Activated naive CD4-positive, alpha-beta T cell treated with anti-CD3 and anti-CD28 coated beads, Interleukin-2, amount 50 U/mL, for 72 hours (primary cell): ENCODE measurements around the gene ADAMTS5. TPM values are rescaled to one million over a fixed set of nuclear protein-coding genes. Genes with fewer than 3 reads are reported as not detected.

Source experiments
- ATAC-seq, 2 donors: fragments of 150-1000 bp; cut with Tn5 transposase; 2 replicates each; pipeline ENCODE4 v1.10.0; 2021; ENCODE audit warnings: mild to moderate bottlenecking in 2 of 2, moderate library complexity in 2 of 2
- DNase-seq, 2 donors: peaks; one replicate each; pipeline ENCODE4 v3.0.0; 2021 to 2022; ENCODE audit warnings: low spot score in 2 of 2
- H3K27ac Mint-ChIP-seq, 2 donors: one replicate each; pipeline ENCODE4 v1.8.0; 2022; ENCODE audit warnings: mild to moderate bottlenecking in 2 of 2, mixed read lengths in 2 of 2
- H3K36me3 Mint-ChIP-seq, 2 donors: one replicate each; pipeline ENCODE4 v1.8.0; 2022; ENCODE audit warnings: mixed read lengths in 2 of 2
- H3K9me3 Mint-ChIP-seq, 2 donors: one replicate each; pipeline ENCODE4 v1.8.0; 2022; ENCODE audit warnings: mixed read lengths in 2 of 2
- total RNA-seq, 2 donors: library from RNA; stranded (reverse); gene quantifications; one replicate each; pipeline ENCODE4 v1.2.3, GENCODE V29; 2022

Gene ADAMTS5
- not detected for total RNA-seq

DNA sequence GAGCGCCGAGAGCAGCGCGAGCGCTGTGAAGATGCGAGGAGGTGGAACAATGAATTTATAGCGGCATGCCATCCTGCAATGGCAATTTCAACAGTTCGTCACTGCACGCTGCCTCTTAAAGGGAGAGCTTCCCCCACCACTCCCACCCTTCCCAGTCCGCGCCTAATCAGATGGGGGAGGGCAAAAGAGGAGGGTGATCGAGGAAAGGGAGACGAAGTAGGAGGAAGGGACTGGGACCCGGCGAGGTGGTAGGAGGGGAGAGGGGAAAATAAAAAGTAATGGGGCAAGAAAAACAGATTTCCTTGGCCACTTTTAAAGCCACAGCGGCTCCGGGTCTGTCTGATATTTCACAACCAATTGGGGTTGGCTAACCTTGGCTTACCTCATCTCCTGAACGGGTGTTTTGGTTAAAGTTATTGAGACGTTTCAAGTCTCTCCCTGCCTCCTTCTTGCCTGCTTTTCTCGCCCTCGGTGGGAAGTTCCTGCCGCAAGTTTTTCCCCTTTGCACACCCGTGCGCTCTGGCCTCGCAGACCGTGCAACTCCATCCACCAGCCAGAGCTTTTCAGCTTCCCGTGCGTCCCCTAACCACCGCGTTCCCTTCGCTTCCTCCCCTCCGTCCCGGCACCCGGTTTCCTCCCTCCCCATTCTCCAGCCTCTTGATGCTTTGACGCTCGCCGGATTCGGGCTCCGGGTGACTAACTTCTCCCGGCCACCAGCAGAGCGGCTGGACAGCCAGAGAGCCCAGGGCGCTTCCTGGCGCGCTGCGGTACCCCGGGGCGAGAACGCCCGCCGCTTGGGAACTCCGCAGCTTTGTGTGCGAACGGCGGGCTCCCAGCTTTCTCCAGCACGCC, at the start of gene ADAMTS5:
Gene ADAMTS5, minus strand, starts transcription at position 27 of the 852 bp plus-strand sequence. CDS start 697 bp downstream, outside the sequence.
- DNase-seq (no peak), ATAC-seq (no peak)
- H3K27ac Mint-ChIP-seq: no peak within 1 kb of the TSS
- H3K9me3 Mint-ChIP-seq: no peaks in the 10 kb centered on the region
- H3K36me3 Mint-ChIP-seq: peaks cover 0 to 6% of the 10 kb centered on the region in 2 donors

DNA sequence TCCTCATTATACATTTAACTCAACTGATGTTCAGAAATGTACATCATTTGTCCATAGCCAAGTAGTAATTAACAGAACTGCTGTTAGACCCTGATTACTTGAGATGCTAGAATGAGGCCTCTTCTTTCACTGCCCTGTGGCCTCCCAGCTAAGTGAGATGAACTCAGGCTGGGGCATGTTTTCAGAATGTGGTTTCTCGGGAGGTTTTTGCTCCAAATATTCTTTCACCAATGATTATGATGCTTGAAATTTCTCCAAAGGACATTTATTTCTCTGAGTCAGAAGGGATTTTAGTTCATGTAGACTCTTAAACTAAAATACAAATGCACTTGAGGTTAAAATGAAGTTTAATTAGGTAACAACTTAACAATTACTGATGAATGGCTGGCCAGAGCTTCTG, 34.6 kb upstream of the ADAMTS5 start:
- DNase-seq (no peak), ATAC-seq (no peak)
- no peak overlapping the region for H3K27ac Mint-ChIP-seq
- peaks cover 0 to under 1% of the 10 kb centered on the region in 2 donors for H3K9me3 Mint-ChIP-seq
- no peaks in the 10 kb centered on the region for H3K36me3 Mint-ChIP-seq

DNA sequence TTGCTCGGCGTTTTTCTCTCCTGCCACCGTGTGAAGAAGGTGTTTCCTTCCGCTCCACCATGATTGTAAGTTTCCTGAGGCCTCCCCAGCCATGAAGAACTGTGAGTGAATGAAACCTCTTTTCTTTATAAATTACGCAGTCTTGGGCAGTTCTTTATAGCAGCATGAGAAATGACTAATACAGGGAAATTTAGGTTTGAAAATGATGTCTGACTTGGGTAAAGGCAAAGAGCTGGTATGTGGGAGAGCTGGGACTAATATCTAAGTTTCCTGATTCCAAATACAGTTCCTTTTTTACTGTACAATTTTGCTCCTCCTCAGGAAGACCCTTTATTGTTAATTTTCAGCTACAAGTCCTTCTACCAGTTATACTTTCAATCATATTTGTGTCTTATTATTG, 16.7 kb upstream of the ADAMTS5 start:
- no peak for ATAC-seq

DNA sequence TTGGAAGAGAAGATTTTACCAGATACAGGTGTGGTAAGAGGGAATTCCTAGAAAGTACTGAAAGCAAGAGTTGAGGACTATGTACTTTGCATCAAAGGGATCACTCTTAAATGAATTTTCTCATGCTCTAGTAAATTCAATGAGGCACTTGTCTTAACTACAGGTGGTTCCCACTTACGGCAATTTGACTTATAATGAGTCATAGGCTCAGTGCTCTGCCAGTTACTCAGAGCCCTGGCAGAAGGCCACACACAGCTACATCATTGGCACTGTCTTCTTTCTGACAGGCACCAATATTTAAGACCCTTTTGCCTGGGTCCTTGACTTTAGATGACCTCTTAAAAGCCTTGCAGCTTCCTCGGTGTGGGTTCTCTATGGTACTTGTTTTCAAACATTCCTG, 15.9 kb upstream of the ADAMTS5 start:
- Mint-ChIP-seq H3K27ac (no peak overlapping the region), H3K9me3 (peaks cover 0 to 8% of the 10 kb centered on the region in 2 donors), H3K36me3 (no peaks in the 10 kb centered on the region)
- DNase-seq (no peak), ATAC-seq (no peak)

More for the DNA sequence above, 16.7 kb upstream of the ADAMTS5 start:
- peaks cover 0 to 13% of the 10 kb centered on the region in 2 donors for H3K9me3 Mint-ChIP-seq
- H3K27ac Mint-ChIP-seq: no peak overlapping the region
- DNase-seq: no peak
- no peaks in the 10 kb centered on the region for H3K36me3 Mint-ChIP-seq

DNA sequence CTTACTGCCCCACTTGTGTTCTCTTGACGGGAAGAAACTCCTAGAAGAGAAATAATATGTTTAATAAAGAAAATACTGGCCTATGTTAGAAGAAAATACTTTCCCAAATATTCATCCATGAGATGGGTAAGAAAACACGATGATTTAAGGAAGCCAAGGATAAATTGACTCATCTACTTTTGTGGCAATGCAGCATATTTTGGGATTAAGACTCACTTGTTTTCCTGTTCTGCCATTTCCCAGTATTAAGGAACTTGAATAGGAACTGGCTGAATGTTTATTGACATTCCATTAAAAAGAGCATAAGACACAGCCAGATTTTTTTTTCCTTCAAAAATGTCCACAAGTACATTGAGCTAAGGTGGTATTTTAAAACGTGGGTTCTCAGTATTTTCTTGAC, 10.9 kb upstream of the ADAMTS5 start:
- H3K9me3 Mint-ChIP-seq: peaks cover 0 to 5% of the 10 kb centered on the region in 2 donors

DNA sequence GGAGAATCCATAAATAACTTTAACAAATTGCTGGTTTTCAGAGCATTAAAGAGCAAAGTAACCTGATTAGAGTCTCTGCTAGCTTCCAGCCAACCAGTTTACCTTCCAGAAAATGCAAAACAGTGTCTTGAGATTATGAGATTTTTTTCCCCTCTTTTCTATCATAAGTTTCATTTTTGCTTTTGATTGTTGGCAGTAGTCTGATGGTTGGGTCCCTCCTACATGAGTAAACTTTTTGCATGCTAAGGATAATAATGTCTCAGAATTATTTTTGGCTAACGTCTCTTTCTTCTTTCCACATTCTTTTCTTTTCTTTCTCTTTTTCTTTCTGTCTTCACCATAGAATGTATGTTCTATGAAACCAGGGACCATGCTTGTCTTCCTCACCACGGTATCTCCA, 6.3 kb upstream of the ADAMTS5 start:
- no peaks in the 10 kb centered on the region for H3K36me3 Mint-ChIP-seq
- no peak for ATAC-seq
- no peak for DNase-seq
- H3K27ac Mint-ChIP-seq: no peak overlapping the region
- no peaks in the 10 kb centered on the region for H3K9me3 Mint-ChIP-seq

More for the DNA sequence above, 10.9 kb upstream of the ADAMTS5 start:
- DNase-seq (no peak), ATAC-seq (no peak)
- H3K36me3 Mint-ChIP-seq: no peaks in the 10 kb centered on the region
- no peak overlapping the region for H3K27ac Mint-ChIP-seq

DNA sequence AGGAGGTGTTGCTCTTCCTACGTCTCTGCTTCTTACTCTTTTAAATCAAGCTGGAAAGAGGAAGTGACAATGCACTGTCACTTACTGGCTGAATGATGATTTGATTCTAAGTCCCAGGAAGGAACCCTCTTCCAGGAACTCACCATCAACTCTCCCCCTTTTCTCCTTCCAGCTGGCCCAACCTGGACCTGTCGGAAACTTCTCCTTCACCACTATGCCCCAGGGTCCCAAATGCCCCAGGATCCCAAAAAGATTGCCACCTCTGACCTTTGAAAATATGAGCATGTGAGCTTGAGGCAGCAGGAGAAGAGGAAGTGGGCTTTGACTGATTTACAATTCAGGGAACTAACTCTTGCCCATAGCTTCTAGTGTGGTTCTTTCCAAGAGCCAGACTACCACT, 5.3 kb upstream of the ADAMTS5 start:
- Mint-ChIP-seq H3K9me3 (no peaks in the 10 kb centered on the region), H3K36me3 (no peaks in the 10 kb centered on the region), H3K27ac (no peak overlapping the region)
- DNase-seq (no peak), ATAC-seq (no peak)

DNA sequence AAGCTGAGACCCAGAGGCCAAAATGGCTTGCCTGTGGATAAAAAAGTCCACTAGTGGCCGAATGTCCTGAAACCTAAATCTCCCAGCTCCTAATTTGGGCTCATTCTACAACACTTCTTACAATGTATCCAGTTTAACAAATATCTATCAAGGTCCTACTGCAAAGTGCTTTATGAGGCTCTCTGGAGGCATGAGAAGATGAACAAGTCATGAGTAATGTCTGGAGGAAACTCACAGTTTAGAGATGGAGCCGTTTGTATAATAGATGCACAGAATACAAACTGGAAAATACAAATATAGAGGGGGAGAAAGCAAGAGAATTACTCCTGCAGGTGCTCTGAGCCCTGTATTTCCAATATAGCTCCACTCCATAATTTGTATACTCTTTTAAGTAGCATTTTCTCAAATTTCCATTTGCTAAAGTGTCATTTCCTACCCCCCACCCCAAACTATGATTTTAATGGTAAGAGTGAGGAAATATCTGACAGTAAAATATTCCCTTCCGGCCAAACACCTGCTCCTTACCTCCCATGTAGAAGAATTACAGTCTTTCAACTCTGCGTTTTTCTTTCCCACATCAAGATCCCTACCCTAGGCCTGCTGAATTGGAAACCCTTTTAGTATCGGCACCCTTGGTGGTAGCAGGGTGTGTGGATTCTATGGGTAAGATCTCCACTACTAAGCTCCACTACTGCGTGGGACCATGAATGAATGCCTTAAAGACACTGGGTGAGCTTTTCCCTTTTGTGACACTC, 3.3 kb upstream of the ADAMTS5 start:
- H3K27ac Mint-ChIP-seq: no peak overlapping the region
- ATAC-seq (no peak), DNase-seq (no peak)
- no peaks in the 10 kb centered on the region for H3K36me3 Mint-ChIP-seq
- H3K9me3 Mint-ChIP-seq: no peaks in the 10 kb centered on the region

DNA sequence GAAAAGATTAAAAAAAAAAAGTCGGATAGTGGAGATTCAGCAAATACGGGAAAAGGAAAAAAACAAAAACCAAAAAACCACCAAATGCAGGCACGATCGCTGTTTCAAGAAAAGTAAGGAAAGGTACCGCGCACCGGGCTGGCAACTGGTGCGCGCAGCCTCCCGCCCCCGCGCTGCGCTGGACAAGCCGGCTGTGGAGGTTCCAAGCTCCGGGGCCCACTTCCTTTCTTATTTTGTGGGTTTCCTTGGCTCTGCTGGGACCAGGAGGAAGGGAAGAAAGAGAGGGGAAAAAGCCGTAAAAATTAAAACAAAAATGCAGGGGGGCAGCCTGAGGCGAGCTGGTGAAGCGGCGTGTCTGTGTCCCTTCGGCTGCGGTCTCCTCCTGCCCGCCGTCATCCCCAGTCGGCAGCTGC, 233 bp downstream of the ADAMTS5 start:
- no peak overlapping the region for H3K27ac Mint-ChIP-seq
- no peak for DNase-seq
- peaks cover 0 to 6% of the 10 kb centered on the region in 2 donors for H3K36me3 Mint-ChIP-seq
- ATAC-seq: no peak
- H3K9me3 Mint-ChIP-seq: no peaks in the 10 kb centered on the region

DNA sequence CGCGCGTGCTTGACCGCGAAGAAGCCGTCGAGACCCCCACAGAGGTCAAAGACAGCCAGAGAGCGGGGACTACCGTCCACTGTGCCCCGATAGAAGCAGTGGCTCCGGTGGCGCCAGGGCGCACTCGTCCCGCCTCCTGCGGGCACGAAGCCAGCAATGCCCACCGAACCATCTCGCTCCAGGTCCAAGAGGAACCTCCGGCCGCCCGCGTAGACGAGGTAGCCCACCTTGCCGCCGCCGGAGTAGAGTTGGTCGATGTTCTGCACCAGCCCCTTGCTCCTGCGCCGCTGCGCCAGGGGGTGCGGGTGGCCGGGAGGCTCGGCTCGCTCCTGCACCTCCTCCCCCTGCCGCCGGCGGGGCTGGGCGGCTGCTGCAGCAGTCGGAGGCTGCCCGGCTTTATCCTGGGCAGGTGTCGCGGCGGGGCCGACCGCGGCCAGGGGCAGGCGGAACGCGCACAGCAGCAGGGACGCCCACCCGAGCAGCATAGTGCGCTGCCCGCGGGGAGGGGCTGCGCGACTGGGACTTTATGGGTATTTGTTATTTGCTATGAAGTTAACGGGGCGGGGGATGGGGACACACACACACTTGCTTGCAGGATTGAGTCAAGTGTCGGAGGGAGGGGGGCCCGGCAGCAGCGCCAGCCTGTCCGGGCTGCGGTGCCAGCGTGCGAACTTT, 844 bp downstream of the ADAMTS5 start:
- Mint-ChIP-seq H3K27ac (no peak overlapping the region), H3K36me3 (peaks cover 0 to 6% of the 10 kb centered on the region in 2 donors), H3K9me3 (no peaks in the 10 kb centered on the region)
- ATAC-seq: no peak
- DNase-seq: peak in 1 of 2 donors; percentile 2

DNA sequence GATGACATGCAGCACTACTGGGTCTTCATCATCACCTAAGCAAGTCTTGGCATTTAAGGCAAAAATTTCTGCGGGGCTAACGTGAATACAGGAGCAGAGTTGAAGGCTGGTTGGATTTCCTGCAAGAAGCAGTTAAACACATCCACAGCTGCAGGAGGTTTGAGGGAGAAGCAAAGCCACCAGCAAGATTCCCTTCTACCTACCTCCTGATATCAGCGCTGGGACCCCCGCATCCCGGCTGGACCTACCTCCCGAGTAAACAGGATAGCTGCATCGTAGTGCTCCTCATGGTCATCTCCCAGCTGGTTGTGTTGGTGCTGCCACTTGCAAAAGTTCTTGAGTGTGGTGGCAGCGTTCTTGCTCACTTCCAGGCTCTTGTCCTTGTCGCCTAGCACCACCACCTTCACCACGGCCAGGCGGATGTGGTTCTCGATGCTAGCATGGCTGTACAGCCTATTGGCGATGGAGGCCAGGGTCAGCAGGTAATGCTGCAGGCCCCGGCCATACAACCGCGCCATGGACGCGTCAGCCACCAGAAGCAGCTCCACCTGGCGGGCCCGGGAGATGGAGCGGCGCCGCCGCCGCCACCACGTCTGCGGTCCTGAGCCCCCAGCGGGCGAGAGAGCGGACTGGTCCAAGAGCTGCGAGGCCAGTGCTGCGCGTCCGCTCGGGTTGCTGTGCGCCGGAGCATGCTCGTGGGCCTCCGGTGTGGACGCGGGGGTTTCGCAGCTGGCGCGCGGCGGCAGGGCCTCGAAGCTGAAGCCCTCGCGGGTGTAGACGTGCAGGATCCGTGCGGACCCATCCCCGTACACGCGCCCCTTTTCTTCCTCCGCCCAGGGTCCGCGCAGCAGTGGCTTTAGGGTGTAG, 1.6 kb downstream of the ADAMTS5 start:
- no peak overlapping the region for H3K27ac Mint-ChIP-seq
- DNase-seq (no peak), ATAC-seq (no peak)
- H3K9me3 Mint-ChIP-seq: no peaks in the 10 kb centered on the region
- H3K36me3 Mint-ChIP-seq: peaks cover 0 to 6% of the 10 kb centered on the region in 2 donors

DNA sequence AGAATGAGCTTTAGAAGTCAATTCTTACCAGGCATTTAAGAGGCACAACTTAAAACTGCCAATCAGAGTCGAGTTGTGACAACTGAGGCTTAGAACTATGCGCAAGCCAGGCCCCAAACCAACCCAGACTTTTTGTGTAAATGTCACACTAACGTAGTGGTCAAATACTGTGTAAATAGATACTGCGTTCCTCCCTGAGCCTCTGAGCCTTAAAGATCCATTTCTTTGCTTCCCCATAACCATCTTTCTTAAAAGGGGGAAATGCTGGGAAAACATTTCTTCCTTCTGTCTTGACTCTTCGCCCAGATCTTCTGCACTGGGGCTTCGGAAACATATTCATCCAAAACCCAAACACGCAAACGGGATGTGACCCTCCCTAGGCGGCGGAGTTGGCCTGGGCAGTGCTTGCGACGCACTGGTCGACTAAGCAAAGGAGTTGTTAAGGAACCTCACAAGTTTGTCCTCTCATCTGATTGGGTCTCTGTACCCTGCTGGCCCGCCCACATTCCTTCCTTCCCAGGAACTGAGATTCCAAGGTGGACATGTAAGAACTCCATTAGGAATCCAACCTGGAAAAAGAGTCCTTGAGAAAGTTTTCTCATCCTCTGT, 2.6 kb downstream of the ADAMTS5 start:
- DNase-seq (no peak), ATAC-seq (no peak)
- peaks cover 0 to 6% of the 10 kb centered on the region in 2 donors for H3K36me3 Mint-ChIP-seq
- H3K9me3 Mint-ChIP-seq: no peaks in the 10 kb centered on the region
- no peak overlapping the region for H3K27ac Mint-ChIP-seq

DNA sequence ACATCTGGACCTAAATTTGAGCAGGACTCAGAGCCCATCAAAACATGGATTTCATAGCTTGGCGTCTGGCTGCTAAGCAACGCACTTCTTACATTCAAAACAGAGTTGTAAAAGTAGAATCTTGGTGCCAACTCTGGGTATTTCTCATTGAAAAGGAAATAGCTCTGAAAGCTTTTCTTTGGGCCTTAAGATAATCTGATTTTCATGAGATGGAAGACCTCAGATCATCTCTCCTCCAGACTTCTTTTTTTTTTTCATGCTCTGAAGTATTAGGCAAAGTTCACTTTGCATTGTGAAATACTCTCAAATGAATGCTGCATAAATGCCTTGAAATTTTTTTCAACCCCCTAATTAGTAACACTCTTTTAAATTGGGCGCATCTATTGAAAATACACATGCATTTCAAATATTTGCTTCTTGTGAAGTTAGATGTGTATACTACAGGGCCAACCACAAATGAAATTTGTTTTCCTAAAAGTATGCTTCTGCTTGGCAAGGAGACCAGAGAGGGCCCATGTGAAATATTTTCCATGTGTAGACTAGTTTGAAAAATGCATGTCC, 4.2 kb downstream of the ADAMTS5 start:
- Mint-ChIP-seq H3K27ac (no peak overlapping the region), H3K36me3 (peaks cover 0 to 6% of the 10 kb centered on the region in 2 donors), H3K9me3 (no peaks in the 10 kb centered on the region)
- no peak for DNase-seq
- no peak for ATAC-seq

DNA sequence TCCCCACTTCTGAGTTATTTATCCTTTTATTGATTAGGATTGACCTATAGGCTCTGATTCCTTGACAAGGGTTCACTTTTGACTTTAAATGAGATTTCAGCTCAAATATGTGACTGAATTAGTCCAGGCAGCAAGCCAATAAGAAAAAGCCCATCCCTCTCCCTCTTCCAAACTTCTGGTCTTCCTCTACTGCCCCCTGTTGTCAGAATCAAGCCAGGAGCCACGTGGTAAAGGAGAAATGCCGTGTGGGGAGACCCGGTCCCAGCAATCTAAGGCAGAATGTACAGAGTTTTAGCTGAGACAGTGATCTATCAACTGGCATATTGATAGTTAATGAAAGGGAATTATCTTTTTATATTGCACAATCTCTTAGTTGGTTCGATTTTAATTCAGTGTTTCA, 5.2 kb downstream of the ADAMTS5 start:
- H3K9me3 Mint-ChIP-seq: no peaks in the 10 kb centered on the region
- ATAC-seq (no peak), DNase-seq (peak in 1 of 2 donors; percentile 3)
- H3K36me3 Mint-ChIP-seq: peaks cover 0 to 6% of the 10 kb centered on the region in 2 donors
- H3K27ac Mint-ChIP-seq: no peak overlapping the region

DNA sequence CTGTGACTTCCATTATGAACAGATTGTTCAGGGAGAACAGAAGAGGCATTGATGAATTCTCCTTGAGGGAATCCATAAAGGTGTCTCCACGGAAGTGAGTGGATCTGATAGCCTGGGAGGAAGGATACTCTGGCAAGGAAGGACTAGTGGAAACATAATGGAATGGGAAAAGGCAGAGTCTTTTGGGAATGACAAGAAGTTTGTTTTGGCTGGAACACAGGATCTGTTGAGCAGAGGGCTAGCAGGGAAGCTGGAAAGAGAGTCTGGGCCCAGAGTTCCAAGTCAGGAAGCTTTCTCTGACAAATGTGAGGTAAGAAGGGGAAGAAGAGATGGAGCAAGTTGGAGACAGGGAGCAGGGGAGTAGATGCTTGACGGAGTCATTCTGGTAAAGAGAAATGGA, 8.1 kb downstream of the ADAMTS5 start:
- DNase-seq: no peak
- no peak for ATAC-seq
- no peak overlapping the region for H3K27ac Mint-ChIP-seq

DNA sequence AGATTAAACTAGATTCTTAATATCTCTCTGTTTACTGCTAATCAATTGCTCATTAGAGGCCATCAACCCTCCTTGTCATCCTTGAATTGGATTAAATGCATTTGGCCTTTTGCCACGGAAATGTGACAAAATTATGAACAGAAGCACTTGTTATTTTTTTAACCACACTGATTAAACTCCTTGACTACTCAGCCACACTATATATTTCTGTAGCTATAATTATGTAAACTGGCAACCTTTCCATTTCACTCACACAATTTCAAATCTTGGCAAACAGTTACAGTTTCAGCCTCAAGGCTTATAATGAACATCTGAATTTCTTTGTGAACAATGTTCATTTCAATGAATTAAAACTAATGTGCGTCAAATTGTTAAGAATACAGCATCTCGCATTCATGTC, 10.1 kb downstream of the ADAMTS5 start:
- ATAC-seq: no peak
- no peaks in the 10 kb centered on the region for H3K9me3 Mint-ChIP-seq
- no peak for DNase-seq
- H3K36me3 Mint-ChIP-seq: no peaks in the 10 kb centered on the region
- no peak overlapping the region for H3K27ac Mint-ChIP-seq

More for the DNA sequence above, 8.1 kb downstream of the ADAMTS5 start:
- Mint-ChIP-seq H3K36me3 (no peaks in the 10 kb centered on the region), H3K9me3 (no peaks in the 10 kb centered on the region)
